Measurements from ENCODE around the gene ITGA6.

GRCh38 chr2:172433144-172433543 is 5.8 kb downstream of the ITGA6 start:
- TF ChIP-seq CTCF (IDR thresholded peaks at IDR 0.05) (no peak), POLR2A (IDR thresholded peaks at IDR 0.05) (no peak)

Measured in Peyer's patch (tissue), 4 donors.